Right lobe of liver (tissue), 4 donors: ENCODE measurements around the gene PRRG3.

Experiments
- CTCF ChIP-seq, 4 donors: fragments of 200-600 bp in 3 of 4; fragments of 450-650 bp in 1 of 4; IDR thresholded peaks; one replicate each; pipeline versions ENCODE4 v1.5.1 to v1.8.0; 2016 to 2022; ENCODE audit warnings: antibody characterized with exemption in 4 of 4, mild to moderate bottlenecking in 2 of 4
- POLR2A ChIP-seq: fragments of 450-650 bp; IDR thresholded peaks from one replicate; pipeline ENCODE4 v1.6.1; 2017; ENCODE audit warnings: antibody characterized with exemption, mild to moderate bottlenecking
- donor health status: DM: no; HTN: no; CAD: no.
- donor health status: DM: no; HTN: no; CAD: no.
- donor health status: DM: no; HTN: yes; CAD: no.

DNA sequence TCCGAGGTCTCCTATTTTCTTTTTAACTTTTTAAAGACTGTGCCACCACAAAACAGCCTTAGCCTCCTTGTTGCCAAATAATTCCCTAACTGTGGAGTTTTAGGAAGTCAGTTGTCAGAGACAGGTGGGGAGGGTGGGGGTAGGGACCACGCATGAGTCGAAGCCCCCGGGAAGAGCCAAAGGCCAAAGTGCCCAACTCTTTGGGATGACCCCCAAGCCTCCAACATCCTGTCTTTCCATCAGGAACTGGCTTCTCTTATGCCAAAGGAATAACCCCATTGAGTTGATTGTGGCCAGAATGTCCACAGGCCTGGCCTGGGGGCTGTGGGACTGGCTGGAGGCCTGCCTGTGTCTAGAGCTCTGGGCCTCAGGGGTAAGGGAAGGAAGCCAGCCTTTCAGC, 5.8 kb downstream of the PRRG3 start:
- TF ChIP-seq CTCF (IDR thresholded peaks at IDR 0.05) (no peak), POLR2A (no peak)
